GM19099 (cell line): ENCODE data around the gene CCDC85B.
A peak's percentile ranks its signal among the peaks of the same experiment; 100 is the strongest.

Experiments used
- POLR2A ChIP-seq: IDR thresholded peaks from 3 replicates; pipeline ENCODE4 v1.6.1; 2011; ENCODE audit warnings: low read depth; ENCODE audit not compliant: insufficient read length; ENCODE audit errors: extremely low read depth

Gene CCDC85B

GRCh38 chr11:65854852-65855837 is 35.3 kb upstream of the CCDC85B start:
- no peak for TF ChIP-seq POLR2A

DNA sequence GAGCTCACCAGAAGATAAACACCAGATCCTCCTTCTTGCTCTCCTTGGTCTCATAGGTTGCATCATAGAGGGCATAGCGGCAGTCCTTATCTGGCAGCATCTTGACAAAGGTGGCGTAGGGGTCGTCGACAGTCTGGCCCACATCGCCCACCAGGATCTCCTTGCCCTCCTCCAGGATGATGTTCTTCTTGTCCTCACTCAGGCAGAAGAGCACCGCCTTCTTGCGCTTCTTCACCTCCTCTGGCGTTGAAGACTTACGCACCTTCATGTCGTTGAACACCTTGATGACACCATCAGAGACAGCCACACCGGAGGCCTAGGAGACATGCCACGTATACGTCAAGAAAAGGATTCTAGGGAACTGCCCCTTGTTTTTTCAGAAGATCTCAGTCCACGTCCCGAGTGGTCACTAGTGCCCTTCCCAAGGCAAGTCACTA is 34.5 kb upstream of the CCDC85B start:
- no peak for TF ChIP-seq POLR2A

GRCh38 chr11:65856689-65857499 is 33.6 kb upstream of the CCDC85B start:
- peak; percentile 60 for TF ChIP-seq POLR2A

DNA sequence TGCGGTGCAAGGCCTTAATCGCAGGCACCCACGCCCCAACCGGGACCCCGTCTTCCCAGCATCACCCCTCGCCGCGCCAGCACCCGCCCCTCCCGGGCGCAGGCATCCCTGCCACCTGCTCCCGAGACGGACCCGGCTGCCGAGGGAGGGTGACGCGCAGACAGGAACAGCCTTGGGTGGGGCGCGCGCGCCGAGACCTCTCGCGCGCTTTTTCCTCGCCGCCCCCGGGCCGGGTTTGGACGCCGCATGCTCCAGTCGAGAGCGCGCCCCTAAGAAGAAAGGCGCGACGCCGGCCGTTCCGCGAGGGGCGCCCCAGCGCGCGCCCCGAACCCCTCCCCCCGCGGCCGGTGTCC is 33.0 kb upstream of the CCDC85B start:
- no peak for TF ChIP-seq POLR2A

DNA sequence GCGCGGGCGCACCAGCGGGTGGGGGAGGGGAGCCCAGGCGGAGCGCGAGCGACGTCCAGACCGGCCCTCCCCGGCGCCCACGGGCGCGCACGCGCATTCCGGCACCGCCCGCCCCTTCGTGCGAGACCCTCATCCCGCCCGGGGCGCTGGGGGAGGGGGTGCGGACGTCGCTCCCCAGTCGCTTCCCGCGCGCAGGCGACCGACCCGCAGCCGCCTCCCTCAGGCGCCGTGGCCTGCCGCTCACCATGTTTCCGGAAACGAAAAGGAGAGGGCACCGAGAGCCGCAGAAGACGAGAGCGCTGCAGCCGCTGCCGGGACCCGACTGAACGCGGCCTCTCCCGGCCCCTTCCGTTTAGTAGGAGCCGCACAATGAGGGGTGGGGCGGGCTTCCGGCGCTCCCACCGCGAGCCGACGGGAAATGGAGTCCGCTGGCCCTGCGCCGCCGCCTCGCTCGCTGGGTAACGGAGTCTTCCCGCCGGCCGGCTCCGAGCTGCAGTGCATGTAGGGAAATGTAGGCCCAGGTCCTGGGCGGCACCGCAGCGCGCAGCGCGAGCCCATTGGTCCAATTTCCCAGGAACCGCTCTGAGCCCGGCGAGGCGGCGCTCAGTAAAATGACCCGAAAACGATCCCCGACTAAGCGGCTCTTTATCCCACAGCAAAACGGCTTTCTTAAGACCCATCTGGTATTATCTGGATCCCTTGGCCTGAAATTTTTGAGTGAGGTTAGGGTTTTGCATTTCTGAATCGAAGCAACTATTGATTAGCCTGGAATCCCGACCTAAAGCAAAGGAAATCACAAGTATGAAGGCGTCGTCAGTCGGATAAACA is 32.4 kb upstream of the CCDC85B start, which contains the start of gene CFL1:
CFL1 (minus strand) TSS at position 328 of the 828 bp plus-strand sequence; CDS start at position 247, 81 bp downstream.
- TF ChIP-seq POLR2A, result peak; percentile 100

GRCh38 chr11:65858681-65859087 is 31.8 kb upstream of the CCDC85B start:
- TF ChIP-seq POLR2A, result no peak

DNA sequence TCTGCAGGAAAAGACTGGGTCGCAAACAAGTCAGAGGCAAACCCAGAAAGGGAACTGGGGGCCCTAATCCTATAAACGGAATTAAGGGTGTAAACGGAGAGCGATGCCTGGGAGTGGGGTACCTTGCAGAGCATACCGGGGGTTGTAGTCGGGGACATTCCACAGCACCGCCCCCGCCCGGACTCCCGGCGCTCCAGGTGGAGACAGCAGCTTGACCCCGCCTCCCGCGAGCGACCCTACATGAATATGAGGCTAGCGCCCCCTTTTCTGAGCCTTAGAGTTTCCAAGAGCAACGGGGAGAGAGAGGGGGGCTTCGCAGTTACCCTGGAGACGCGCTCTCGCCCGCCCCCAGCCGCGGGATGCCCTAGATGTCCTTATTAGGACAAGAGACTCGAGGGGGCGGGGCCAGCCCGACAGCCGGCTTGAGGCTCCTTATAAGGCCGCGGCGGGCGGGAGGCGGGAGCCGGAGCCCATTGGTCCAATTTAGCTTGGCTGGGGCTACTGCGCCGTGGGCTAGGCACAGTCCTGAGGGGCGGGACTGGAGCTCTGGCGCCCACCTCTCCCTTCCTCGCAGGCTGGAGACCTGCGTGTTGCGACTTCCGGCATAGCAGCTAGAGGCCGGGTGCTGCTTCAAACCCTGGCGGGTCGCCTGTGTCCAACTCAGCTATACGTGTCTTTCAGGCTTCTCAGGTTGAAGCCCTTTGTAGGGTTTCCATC is 31.2 kb upstream of the CCDC85B start:
- peak; percentile 94 for TF ChIP-seq POLR2A

DNA sequence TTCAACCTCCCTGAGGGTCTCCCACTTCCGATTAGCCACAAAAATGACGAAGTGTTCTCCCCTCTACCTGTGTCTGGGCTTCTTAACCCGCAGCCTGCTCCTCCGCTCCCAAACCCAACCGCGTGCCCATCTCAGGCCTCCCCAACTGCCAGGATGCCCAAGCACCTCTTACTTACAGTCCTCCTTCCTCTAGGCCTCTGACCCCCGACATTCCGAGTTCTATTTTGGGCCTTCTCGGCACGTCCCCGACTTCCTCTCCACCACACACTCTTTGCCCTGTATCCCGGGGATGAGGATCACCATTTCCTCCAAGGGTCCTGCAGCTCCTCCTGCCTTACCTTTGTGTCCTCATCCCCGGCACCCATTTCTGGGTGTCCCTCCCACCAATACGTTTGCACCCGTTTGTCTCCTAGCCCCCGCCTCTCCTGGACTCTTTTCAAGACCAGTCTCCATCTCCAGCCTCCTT is 30.6 kb upstream of the CCDC85B start:
- no peak for TF ChIP-seq POLR2A

- TF ChIP-seq POLR2A, result peak; percentile 83
Observed at GRCh38 chr11:65860278-65861164, 30.0 kb upstream of the CCDC85B start, which contains the start of gene MUS81. Gene MUS81, plus strand, starts transcription at chr11:65860433. Its CDS starts 321 bp downstream, at chr11:65860754.

- TF ChIP-seq POLR2A, result no peak
Observed at GRCh38 chr11:65861165-65861505, 29.3 kb upstream of the CCDC85B start.

GRCh38 chr11:65861533-65862183 is 28.8 kb upstream of the CCDC85B start:
- no peak for TF ChIP-seq POLR2A

DNA sequence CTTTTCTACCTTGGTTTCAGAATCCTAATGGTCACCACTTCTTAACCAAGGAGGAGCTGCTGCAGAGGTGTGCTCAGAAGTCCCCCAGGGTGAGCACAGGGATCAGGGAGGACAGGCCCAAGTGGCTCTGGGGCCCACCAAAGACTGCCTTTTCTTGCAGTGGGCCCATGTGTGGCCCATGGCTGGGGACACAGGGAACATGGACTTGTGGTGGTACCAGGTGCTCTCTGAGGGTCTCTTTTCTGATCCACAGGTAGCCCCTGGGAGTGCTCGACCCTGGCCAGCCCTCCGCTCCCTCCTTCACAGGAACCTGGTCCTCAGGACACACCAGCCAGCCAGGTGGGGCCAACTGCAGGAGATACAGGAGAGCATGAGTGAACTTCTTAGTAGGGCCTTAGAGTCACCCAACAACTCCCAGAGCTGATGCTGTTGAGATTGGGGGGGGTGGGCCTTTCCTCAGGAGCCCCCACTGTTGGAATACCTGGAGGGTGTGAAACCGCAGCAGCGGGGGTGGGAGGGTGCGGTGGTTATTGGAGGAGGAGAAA is 28.2 kb upstream of the CCDC85B start:
- no peak for TF ChIP-seq POLR2A
